Esophagus squamous epithelium (tissue), 5 donors: ENCODE results near the gene POTEJ. TPM values are rescaled to one million over a fixed set of nuclear protein-coding genes. Genes with fewer than 3 reads are reported as not detected.
"Not testable (repeated sequence)": the region's sequence is repeated elsewhere in the genome, so short reads cannot be mapped to it uniquely, and the experiment has no call there.

Experiments
- DNase-seq: peaks from one replicate; lab custom pipeline; 2025; lab: John Stamatoyannopoulos, UW
- H3K27ac ChIP-seq, 4 donors: fragments of 200-600 bp; sonication (generic); one replicate each; pipeline ENCODE4 v1.5.1; 2016 to 2019; ENCODE audit warnings: mild to moderate bottlenecking in 1 of 4
- H3K27me3 ChIP-seq, 4 donors: fragments of 200-600 bp; sonication (generic); 1 replicate in 3 of 4; 2 replicates in 1 of 4; pipeline versions ENCODE4 v1.5.1 to v1.6.0; 2017 to 2021; ENCODE audit warnings: antibody characterized with exemption in 1 of 4
- H3K36me3 ChIP-seq, 3 donors: fragments of 200-600 bp; sonication (generic); one replicate each; pipeline ENCODE4 v1.5.1; 2016 to 2019
- H3K4me1 ChIP-seq, 3 donors: fragments of 200-600 bp; sonication (generic); one replicate each; pipeline ENCODE4 v1.5.1; 2017 to 2019
- H3K4me3 ChIP-seq, 4 donors: fragments of 200-600 bp; sonication (generic); 1 replicate in 3 of 4; 2 replicates in 1 of 4; pipeline ENCODE4 v1.5.1; 2016 to 2019; ENCODE audit warnings: mild to moderate bottlenecking in 2 of 4, moderate library complexity in 1 of 4
- H3K9me3 ChIP-seq, 3 donors: fragments of 200-600 bp; sonication (generic); one replicate each; pipeline ENCODE4 v1.5.1; 2016 to 2019
- WGBS, 2 donors: methylation state at CpG; one replicate each; pipeline ENCODE4 v1.1.5; 2018; 5-methylcytosine and 5-hydroxymethylcytosine counted together
- intact Hi-C: fragments of 100-400 bp; cut with DNase I; formaldehyde crosslinking; loops from one replicate; pipeline ENCODE4 v1.15.0; 2022
- total RNA-seq, 4 donors: library from RNA; depleted of rRNA; stranded (reverse); fragments of >200 nt; gene quantifications; one replicate each; pipeline ENCODE4 v1.1.0, GENCODE V29; 2016
- donor health status: DM: yes; HTN: yes; CAD: no.

POTEJ gene
- total RNA-seq, 4 donors from 2014 or later = not detected

DNA sequence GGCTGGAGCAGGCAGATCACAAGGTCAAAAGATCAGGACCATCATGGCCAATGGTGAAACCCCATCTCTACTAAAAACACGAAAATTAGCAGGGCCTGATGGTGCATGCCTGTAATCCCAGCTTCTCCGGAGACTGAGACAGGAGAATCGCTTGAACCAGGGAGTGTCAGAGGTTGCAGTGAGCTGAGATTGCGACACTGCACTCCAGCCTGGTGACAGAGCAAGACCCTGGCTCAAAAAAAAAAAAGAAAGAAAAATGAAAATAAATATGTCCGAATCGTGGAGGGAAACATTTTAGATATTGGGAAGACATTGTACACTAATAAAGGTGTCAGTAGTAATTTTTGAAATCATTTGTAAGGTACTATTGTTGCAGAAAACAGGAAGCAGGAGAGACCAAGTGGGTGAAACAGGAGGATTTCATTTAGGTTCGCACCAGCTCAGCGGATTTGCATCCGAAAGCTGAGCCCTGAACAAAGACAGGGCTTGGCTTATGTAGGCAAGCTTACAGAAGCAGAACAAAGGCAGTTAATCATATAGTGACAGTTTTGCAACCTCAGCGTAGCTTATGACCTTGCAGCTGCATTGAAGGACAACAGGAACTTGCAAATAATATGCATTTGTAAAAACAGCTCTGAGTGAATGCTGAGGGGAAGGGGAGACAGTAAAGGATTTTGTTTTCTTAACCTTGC, 17.7 kb downstream of the POTEJ start:
- intact Hi-C loops, H3K4me1 ChIP-seq, H3K27ac ChIP-seq, H3K36me3 ChIP-seq, DNase-seq, H3K4me3 ChIP-seq, H3K27me3 ChIP-seq, H3K9me3 ChIP-seq: not testable (repeated sequence)
- WGBS, 2 donors = 69 to 75% methylated on average over 9 of the region's 10 CpGs

DNA sequence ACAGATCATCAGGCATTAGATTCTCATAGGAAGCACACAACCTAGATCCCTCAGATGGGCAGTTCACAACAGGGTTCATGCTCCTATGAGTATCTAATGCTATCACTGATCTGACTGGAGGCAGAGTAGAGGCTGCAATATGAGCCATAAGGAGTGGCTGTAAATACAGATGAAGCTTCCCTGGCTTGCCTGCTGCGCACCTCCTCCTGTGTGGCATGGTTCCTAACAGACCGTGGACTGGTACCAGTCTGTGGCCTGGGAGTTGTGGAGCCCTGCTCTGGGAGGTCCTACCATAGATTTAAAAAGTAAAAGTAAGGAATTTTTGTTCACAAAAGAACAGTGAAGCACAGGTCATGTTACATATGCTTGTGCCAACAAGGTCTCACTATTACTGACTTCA, 27.7 kb downstream of the POTEJ start:
- intact Hi-C loops, H3K27me3 ChIP-seq, DNase-seq, H3K27ac ChIP-seq, H3K4me1 ChIP-seq, H3K4me3 ChIP-seq, H3K9me3 ChIP-seq, H3K36me3 ChIP-seq: not testable (repeated sequence)
- 70% methylated on average over 2 of the region's 2 CpGs; no CpG with 5 or more reads in 1 of the 2 donors for WGBS, 2 donors

- H3K9me3 ChIP-seq, H3K27ac ChIP-seq, H3K4me3 ChIP-seq, intact Hi-C loops, H3K27me3 ChIP-seq, DNase-seq, H3K4me1 ChIP-seq, H3K36me3 ChIP-seq: not testable (repeated sequence)
- 29 to 38% methylated on average over 3 to 4 of the region's 4 CpGs for WGBS, 2 donors
These were observed 30.4 kb downstream of the POTEJ start for GRCh38 chr2:130641688-130642087.

- DNase-seq, H3K27ac ChIP-seq, H3K36me3 ChIP-seq, intact Hi-C loops, H3K9me3 ChIP-seq, H3K27me3 ChIP-seq, H3K4me3 ChIP-seq, H3K4me1 ChIP-seq: not testable (repeated sequence)
- 60% methylated on average over 1 of the region's 1 CpG; no CpG with 5 or more reads in 1 of the 2 donors for WGBS, 2 donors
These were observed 38.0 kb downstream of the POTEJ start for GRCh38 chr2:130649285-130649684.

DNA sequence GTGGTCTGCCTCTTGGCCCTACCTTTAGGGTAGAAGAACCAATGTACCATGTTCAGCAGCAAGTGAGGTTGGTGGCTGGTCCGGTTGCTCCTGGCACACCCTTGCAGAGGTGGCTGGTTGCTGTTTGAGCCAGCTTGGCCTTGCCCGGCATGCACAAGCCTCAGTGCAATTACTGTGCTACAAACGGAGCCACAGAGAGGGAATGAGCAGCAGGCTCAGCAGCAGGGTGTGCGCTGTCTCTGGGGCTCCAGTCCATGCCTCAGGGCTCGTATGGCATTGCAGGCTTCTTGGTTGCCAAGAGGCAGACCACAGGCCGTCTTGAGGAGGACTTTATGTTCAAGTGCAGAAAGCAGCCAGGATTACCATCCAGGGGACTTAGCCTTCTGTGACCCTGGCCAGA, 53.3 kb downstream of the POTEJ start:
- H3K4me1 ChIP-seq, DNase-seq, H3K27me3 ChIP-seq, H3K36me3 ChIP-seq, intact Hi-C loops, H3K4me3 ChIP-seq, H3K27ac ChIP-seq, H3K9me3 ChIP-seq: not testable (repeated sequence)
- WGBS, 2 donors = no CpG with 5 or more reads among the region's 6 CpGs

- H3K27ac ChIP-seq, H3K27me3 ChIP-seq, intact Hi-C loops, H3K9me3 ChIP-seq, H3K4me3 ChIP-seq, DNase-seq, H3K4me1 ChIP-seq, H3K36me3 ChIP-seq: not testable (repeated sequence)
- WGBS, 2 donors = 91 to 93% methylated on average over 3 to 4 of the region's 5 CpGs
These were observed 54.4 kb downstream of the POTEJ start for GRCh38 chr2:130665596-130665995.

- DNase-seq, H3K4me1 ChIP-seq, H3K27me3 ChIP-seq, H3K4me3 ChIP-seq, H3K9me3 ChIP-seq, intact Hi-C loops, H3K36me3 ChIP-seq, H3K27ac ChIP-seq: not testable (repeated sequence)
- 83 to 91% methylated on average over 2 to 8 of the region's 10 CpGs for WGBS, 2 donors
These were observed 56.3 kb downstream of the POTEJ start for GRCh38 chr2:130667516-130667915.

DNA sequence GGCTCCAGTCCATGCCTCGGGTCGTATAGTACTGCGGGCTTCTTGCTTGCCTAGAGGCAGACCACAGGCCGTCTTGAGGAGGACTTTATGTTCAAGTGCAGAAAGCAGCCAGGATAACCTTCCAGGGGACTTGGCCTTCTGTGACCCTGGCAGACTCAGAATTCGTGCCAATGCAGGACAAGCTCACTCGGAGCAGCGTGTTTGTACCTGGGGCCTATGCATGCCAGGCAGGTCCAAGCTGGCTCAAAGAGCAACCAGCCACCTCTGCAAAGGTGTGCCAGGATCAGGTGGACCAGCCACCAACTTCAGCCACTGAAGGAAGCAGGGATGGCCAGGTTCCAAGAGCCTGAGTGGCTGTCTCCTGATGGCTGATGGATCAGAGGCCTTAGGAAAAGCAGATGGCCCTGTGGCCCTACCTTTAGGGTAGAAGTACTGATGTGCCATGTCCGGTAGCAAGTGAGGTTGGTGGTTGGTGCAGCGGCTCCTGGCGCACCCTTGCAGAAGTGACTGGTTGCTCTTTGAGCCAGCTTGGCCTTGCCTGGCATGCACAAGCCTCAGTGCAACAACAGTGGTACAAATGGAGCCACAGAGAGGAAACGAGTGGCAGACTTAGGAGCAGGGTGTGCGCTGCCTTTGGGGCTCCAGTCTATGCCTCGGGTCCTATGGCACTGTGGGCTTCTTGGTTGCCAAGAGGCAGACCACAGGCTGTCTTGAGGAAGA, 58.9 kb downstream of the POTEJ start:
- H3K27ac ChIP-seq, H3K27me3 ChIP-seq, H3K36me3 ChIP-seq, H3K9me3 ChIP-seq, DNase-seq, H3K4me3 ChIP-seq, H3K4me1 ChIP-seq, intact Hi-C loops: not testable (repeated sequence)
- 83% methylated on average over 2 of the region's 13 CpGs; no CpG with 5 or more reads in 1 of the 2 donors for WGBS, 2 donors

DNA sequence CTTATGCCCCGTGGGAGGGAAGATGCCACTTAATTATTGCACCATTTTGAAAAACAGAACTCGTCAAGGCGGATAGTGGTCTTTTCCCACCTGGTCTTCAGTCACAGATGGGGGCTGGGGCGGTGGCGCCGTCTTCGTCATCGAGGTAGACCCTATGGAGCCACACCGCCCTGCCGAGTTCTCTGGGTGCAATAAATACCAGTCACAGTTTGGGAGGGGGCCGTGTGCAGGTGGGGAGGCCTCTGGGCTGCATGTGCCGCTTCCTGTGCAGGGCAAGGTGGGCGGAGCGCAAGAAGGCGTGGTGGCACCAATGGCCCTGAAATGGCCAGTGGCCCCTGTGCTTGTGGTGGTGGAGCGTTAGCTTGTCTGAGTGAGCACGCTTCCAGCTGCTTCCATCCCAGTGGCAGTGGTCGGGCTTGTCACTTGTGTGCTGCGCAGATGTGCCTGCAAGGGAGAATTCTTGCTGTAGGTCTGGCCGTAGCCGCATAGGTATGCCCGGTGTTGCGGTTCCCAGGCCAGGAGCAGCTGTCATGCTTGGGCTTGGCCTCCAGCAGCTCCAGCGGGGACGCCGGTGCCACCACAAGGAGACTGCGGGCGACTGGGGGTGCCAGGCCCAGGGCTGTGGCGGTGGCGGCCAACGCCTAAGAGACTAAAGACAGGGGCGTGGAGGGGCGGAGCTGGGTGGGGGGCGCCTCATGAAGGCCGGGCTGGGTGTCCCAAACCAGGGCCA, 81.0 kb downstream of the POTEJ start:
- H3K36me3 ChIP-seq, H3K27ac ChIP-seq, intact Hi-C loops, H3K4me3 ChIP-seq, DNase-seq, H3K4me1 ChIP-seq, H3K9me3 ChIP-seq: not testable (repeated sequence)
- WGBS, 2 donors = 53 to 84% methylated on average over 3 to 6 of the region's 35 CpGs
- H3K27me3 ChIP-seq = peaks cover 0 to 15% (median 0%) of the 10 kb centered on the region in 4 donors
